ENCODE measurements around the gene GJE1. TPM values are rescaled to one million over a fixed set of nuclear protein-coding genes. Genes with fewer than 3 reads are reported as not detected.
"Not testable (repeated sequence)": the region's sequence is repeated elsewhere in the genome, so short reads cannot be mapped to it uniquely, and the experiment has no call there.

The GJE1 gene
- total RNA-seq, result not detected

- TF ChIP-seq POLR2AphosphoS5 (IDR thresholded peaks at IDR 0.05) (no peak), POLR2A (IDR thresholded peaks at IDR 0.05) (no peak), CTCF (IDR thresholded peaks at IDR 0.05) (no peak), EP300 (IDR thresholded peaks at IDR 0.05) (no peak)
- H3K9me3 ChIP-seq, result no peaks in the 10 kb centered on the region
- H3K4me3 ChIP-seq, result no peak within 1 kb of the TSS
- no peak within 1 kb of the TSS for H3K27ac ChIP-seq
- WGBS, result 68% methylated on average over 1 of the region's 1 CpG
- no peaks in the 10 kb centered on the region for H3K4me1 ChIP-seq
- DNase-seq (ENCODE audit: low spot score in 2 of 2), result no peak
- H3K27me3 ChIP-seq, result no peaks in the 10 kb centered on the region
- no peaks in the 10 kb centered on the region for H3K36me3 ChIP-seq
Measured at GRCh38 chr6:142132625-142133024, at the start of gene GJE1. GJE1 (plus strand) TSS chr6:142132925; CDS start chr6:142133159, 234 bp downstream.

GRCh38 chr6:142087950-142088857, 44.5 kb upstream of the GJE1 start:
- TF ChIP-seq EP300 (IDR thresholded peaks at IDR 0.05), result no peak
- no peak for TF ChIP-seq POLR2AphosphoS5 (IDR thresholded peaks at IDR 0.05)
- no peak for TF ChIP-seq CTCF (IDR thresholded peaks at IDR 0.05)
- TF ChIP-seq POLR2A (IDR thresholded peaks at IDR 0.05), result no peak
- DNase-seq (ENCODE audit: low spot score in 2 of 2), result no peak
- WGBS, result 20% methylated on average over 34 of the region's 49 CpGs

GRCh38 chr6:142088858-142089216, 43.9 kb upstream of the GJE1 start:
- WGBS, result 4% methylated on average over 14 of the region's 14 CpGs
- Histone ChIP-seq H3K27me3 (peaks cover 17% of the 10 kb centered on the region), H3K9me3 (no peaks in the 10 kb centered on the region), H3K36me3 (no peaks in the 10 kb centered on the region), H3K4me1 (peaks cover 9% of the 10 kb centered on the region), H3K27ac (no peak overlapping the region), H3K4me3 (no peak overlapping the region)
- no peak for TF ChIP-seq EP300 (IDR thresholded peaks at IDR 0.05)
- TF ChIP-seq CTCF (IDR thresholded peaks at IDR 0.05), result no peak
- TF ChIP-seq POLR2A (IDR thresholded peaks at IDR 0.05), result no peak
- TF ChIP-seq POLR2AphosphoS5 (IDR thresholded peaks at IDR 0.05), result no peak
- DNase-seq (ENCODE audit: low spot score in 2 of 2), result no peak

More at GRCh38 chr6:142087950-142088857, 44.5 kb upstream of the GJE1 start:
- H3K9me3 ChIP-seq, result no peaks in the 10 kb centered on the region
- no peak overlapping the region for H3K27ac ChIP-seq
- H3K4me3 ChIP-seq, result no peak overlapping the region
- H3K27me3 ChIP-seq, result peaks cover 17% of the 10 kb centered on the region
- H3K4me1 ChIP-seq, result peaks cover 9% of the 10 kb centered on the region
- no peaks in the 10 kb centered on the region for H3K36me3 ChIP-seq

- not testable (repeated sequence) for H3K4me1 ChIP-seq
- WGBS, result 90% methylated on average over 5 of the region's 5 CpGs
Measured at GRCh38 chr6:142104820-142105219, 27.9 kb upstream of the GJE1 start.

GRCh38 chr6:142110820-142111219, 21.9 kb upstream of the GJE1 start:
- 82% methylated on average over 9 of the region's 9 CpGs for WGBS
- H3K27me3 ChIP-seq; DNase-seq (ENCODE audit: low spot score in 2 of 2); H3K4me3 ChIP-seq; H3K4me1 ChIP-seq; H3K9me3 ChIP-seq; H3K27ac ChIP-seq; H3K36me3 ChIP-seq: not testable (repeated sequence)

More at GRCh38 chr6:142104820-142105219, 27.9 kb upstream of the GJE1 start:
- H3K36me3 ChIP-seq; H3K27ac ChIP-seq; H3K4me3 ChIP-seq; DNase-seq (ENCODE audit: low spot score in 2 of 2); H3K9me3 ChIP-seq; H3K27me3 ChIP-seq: not testable (repeated sequence)

GRCh38 chr6:142112451-142113061, 20.2 kb upstream of the GJE1 start:
- Histone ChIP-seq H3K4me3 (no peak overlapping the region), H3K27ac (no peak overlapping the region), H3K9me3 (no peaks in the 10 kb centered on the region), H3K4me1 (no peaks in the 10 kb centered on the region), H3K36me3 (no peaks in the 10 kb centered on the region), H3K27me3 (no peaks in the 10 kb centered on the region)
- TF ChIP-seq CTCF (IDR thresholded peaks at IDR 0.05), result peak; percentile 8 to 54
- no peak for TF ChIP-seq POLR2A (IDR thresholded peaks at IDR 0.05)
- 0% methylated on average over 4 of the region's 4 CpGs for WGBS
- peak; percentile 67 to 77 for DNase-seq (ENCODE audit: low spot score in 2 of 2)
